Thyroid gland (tissue), 4 donors: ENCODE measurements around the gene CEBPB.

ENCODE experiments used
- CTCF ChIP-seq, 6 experiments: fragments of 200-600 bp in 3 of 6; fragments of 450-650 bp in 3 of 6; sonication (generic) in 3 of 6; IDR thresholded peaks; one replicate each; pipeline ENCODE4 v1.5.1; 2016 to 2019; ENCODE audit warnings: antibody characterized with exemption in 6 of 6, mild to moderate bottlenecking in 2 of 6, inconsistent platforms in 1 of 6, moderate library complexity in 1 of 6
- POLR2A ChIP-seq, 2 donors: fragments of 450-650 bp; IDR thresholded peaks; one replicate each; pipeline ENCODE4 v1.6.1; 2017; ENCODE audit warnings: antibody characterized with exemption in 2 of 2, mild to moderate bottlenecking in 2 of 2, moderate library complexity in 1 of 2

GRCh38 chr20:50144362-50144761 lies 46.3 kb upstream of the CEBPB start:
- TF ChIP-seq CTCF (IDR thresholded peaks at IDR 0.05) (no peak), POLR2A (IDR thresholded peaks at IDR 0.05) (no peak)
